Kidney (tissue), 14 donors: Measurements from ENCODE around the gene EXOSC7. TPM values are rescaled to one million over a fixed set of nuclear protein-coding genes. Genes with fewer than 3 reads are reported as not detected.

ENCODE experiments used
- DNase-seq, 5 donors: peaks; one replicate each; pipeline ENCODE4 v3.0.0-alpha.2; 2013 to 2020
- FAIRE-seq: peaks from 2 replicates; lab custom pipeline; 2012; peaks lifted over from hg19 to GRCh38; lab: Jason Lieb, UNC
- H3K27ac ChIP-seq, 2 donors: one replicate each; pipeline ENCODE4 v1.7.0; 2013; ENCODE audit warnings: low read depth in 2 of 2, low read length in 2 of 2, inconsistent platforms in 1 of 2
- H3K27me3 ChIP-seq: one replicate; pipeline ENCODE4 v1.7.1; 2013; ENCODE audit warnings: low read length, inconsistent platforms; ENCODE audit not compliant: control insufficient read depth, insufficient read depth
- H3K36me3 ChIP-seq, 3 donors: one replicate each; pipeline versions ENCODE4 v1.7.0 to v1.7.1; 2013; ENCODE audit warnings: low read length in 3 of 3, control low read depth in 1 of 3, inconsistent platforms in 1 of 3; ENCODE audit not compliant: insufficient read depth in 3 of 3, control insufficient read depth in 2 of 3
- H3K4me1 ChIP-seq, 3 donors: one replicate each; pipeline versions ENCODE4 v1.7.0 to v1.7.1; 2013; ENCODE audit warnings: low read length in 3 of 3, inconsistent platforms in 1 of 3, low read depth in 1 of 3; ENCODE audit not compliant: control insufficient read depth in 2 of 3, insufficient read depth in 2 of 3
- H3K4me3 ChIP-seq, 3 donors: one replicate each; pipeline versions ENCODE4 v1.7.0 to v1.8.1; 2013; ENCODE audit warnings: low read length in 3 of 3, control low read depth in 1 of 3, inconsistent platforms in 1 of 3
- H3K9ac ChIP-seq, 3 donors: one replicate each; pipeline versions ENCODE4 v1.7.0 to v1.7.1; 2013; ENCODE audit warnings: low read length in 3 of 3, control low read depth in 1 of 3, inconsistent platforms in 1 of 3
- H3K9me3 ChIP-seq, 3 donors: one replicate each; pipeline versions ENCODE4 v1.7.0 to v1.7.1; 2013; ENCODE audit warnings: low read length in 3 of 3, control low read depth in 1 of 3, inconsistent platforms in 1 of 3; ENCODE audit not compliant: control insufficient read depth in 2 of 3, insufficient read depth in 1 of 3
- intact Hi-C: fragments of 100-400 bp; cut with DNase I; formaldehyde crosslinking; loops from one replicate; pipeline ENCODE4 v1.11.1; 2022
- polyA plus RNA-seq: library from polyadenylated mRNA; stranded (reverse); fragments of 350-450 nt; fragmentation: Illumina TruSeq; extraction: RNeasy Lipid Tissue Mini Kit (QIAGEN cat#74804); gene quantifications from one replicate; pipeline ENCODE4 v1.2.3, GENCODE V29; 2014; ENCODE audit warnings: low read depth, low replicate concordance; ENCODE audit not compliant: insufficient read depth
- total RNA-seq: library from RNA; stranded (reverse); fragmentation: NEBNext Ultra II Directional; extraction: Animal tissue kit (Norgen Biotek cat#: 25700); gene quantifications from one replicate; pipeline ENCODE4 v1.2.1, GENCODE V29; 2021
- TF ChIP-seq, protein P1 (sequence below): IDR thresholded peaks from 3 replicates; pipeline ENCODE4 v1.5.1; 2012; ENCODE audit warnings: mild to moderate bottlenecking, moderate library complexity, borderline replicate concordance; ENCODE audit not compliant: insufficient read depth; ENCODE audit errors: extremely low read depth
- donor health status: control.
- donor health status: control.
- donor health status: control.
- donor health status: control.
- donor health status: control.
- donor health status: DM: yes; HTN: yes; CAD: no.
- donor health status: Normal renal cell carcinoma (clear cell type).

EXOSC7 gene
- total and polyA plus RNA-seq, 2 donors from 2014 or later = 43.8 to 71.8 TPM

- intact Hi-C loops = no loop called here
- H3K27ac ChIP-seq = peak within 1 kb of the TSS; percentile 62 to 74
- no peaks in the 10 kb centered on the region for H3K36me3 ChIP-seq
- H3K27me3 ChIP-seq = no peaks in the 10 kb centered on the region
- TF ChIP-seq, protein P1, sequence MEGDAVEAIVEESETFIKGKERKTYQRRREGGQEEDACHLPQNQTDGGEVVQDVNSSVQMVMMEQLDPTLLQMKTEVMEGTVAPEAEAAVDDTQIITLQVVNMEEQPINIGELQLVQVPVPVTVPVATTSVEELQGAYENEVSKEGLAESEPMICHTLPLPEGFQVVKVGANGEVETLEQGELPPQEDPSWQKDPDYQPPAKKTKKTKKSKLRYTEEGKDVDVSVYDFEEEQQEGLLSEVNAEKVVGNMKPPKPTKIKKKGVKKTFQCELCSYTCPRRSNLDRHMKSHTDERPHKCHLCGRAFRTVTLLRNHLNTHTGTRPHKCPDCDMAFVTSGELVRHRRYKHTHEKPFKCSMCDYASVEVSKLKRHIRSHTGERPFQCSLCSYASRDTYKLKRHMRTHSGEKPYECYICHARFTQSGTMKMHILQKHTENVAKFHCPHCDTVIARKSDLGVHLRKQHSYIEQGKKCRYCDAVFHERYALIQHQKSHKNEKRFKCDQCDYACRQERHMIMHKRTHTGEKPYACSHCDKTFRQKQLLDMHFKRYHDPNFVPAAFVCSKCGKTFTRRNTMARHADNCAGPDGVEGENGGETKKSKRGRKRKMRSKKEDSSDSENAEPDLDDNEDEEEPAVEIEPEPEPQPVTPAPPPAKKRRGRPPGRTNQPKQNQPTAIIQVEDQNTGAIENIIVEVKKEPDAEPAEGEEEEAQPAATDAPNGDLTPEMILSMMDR = no peak
- H3K9ac ChIP-seq = peak within 1 kb of the TSS in 1 of 3 donors; percentile 60
- H3K4me1 ChIP-seq = peaks cover 0 to 15% (median 0%) of the 10 kb centered on the region in 3 donors
- FAIRE-seq (no peak), DNase-seq (peak in 4 of 5 donors; percentile 33 to 88 (median 62))
- H3K9me3 ChIP-seq = no peaks in the 10 kb centered on the region
- peak within 1 kb of the TSS in 2 of 3 donors; percentile 47 to 69 for H3K4me3 ChIP-seq
These were observed 50.0 kb downstream of the EXOSC7 start, which contains the start of gene CLEC3B for GRCh38 chr3:45026038-45026437. Gene CLEC3B, plus strand, starts transcription at chr3:45026303. Its CDS starts 60 bp downstream, at chr3:45026363.

DNA sequence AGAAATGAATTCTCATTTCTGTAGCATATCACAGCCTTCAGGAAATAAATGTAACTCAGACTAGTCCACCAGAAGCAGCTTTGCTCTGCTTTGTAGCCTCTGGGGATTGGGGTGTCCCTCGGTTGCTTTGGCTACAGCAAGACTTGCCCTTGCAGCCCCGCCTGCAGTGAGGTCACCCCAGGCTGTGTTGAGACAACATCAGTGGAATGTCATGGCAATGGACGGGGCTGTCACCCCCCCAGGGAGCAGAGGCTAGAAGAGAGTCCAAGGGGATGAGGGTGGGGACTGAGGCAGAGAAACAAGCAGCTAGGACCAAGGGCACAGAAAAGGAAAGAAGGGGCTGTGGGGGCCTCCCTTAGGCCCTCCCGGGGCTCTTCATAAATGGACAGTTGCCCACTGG lies 50.9 kb downstream of the EXOSC7 start:
- no peaks in the 10 kb centered on the region for H3K27me3 ChIP-seq
- no peaks in the 10 kb centered on the region for H3K9me3 ChIP-seq
- TF ChIP-seq, protein P1 = no peak
- H3K9ac ChIP-seq = peak overlapping the region in 1 of 3 donors; percentile 29
- peaks cover 0 to 4% (median 0%) of the 10 kb centered on the region in 3 donors for H3K36me3 ChIP-seq
- no peak for FAIRE-seq
- peak overlapping the region in 2 of 3 donors; percentile 47 to 69 for H3K4me3 ChIP-seq
- intact Hi-C loops = no loop called here
- H3K4me1 ChIP-seq = peaks cover 0 to 15% (median 0%) of the 10 kb centered on the region in 3 donors
- H3K27ac ChIP-seq = peak overlapping the region; percentile 40 to 60
- DNase-seq = peak in 2 of 5 donors; percentile 65 to 94

DNA sequence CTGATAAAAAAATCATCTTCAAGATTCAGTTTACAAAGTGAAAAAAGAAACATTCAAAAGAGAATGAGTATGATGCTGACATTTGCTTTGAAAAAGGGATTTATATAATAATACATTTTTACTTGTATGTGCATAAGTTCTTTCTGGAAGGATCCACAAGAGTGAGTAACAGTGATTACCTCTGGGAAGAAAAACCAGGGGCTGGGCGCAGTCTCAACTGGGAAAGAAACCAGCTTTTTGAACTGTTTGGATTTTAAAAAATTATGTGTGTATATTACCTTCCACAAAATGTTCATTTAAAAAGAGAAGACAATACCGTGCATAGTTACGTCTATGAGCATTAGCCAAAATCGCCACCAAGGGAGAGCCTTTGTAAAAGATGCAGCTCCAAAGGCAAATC lies 51.4 kb downstream of the EXOSC7 start:
- TF ChIP-seq, protein P1 = no peak
- no peaks in the 10 kb centered on the region for H3K9me3 ChIP-seq
- no peak for DNase-seq
- peaks cover 0 to 15% (median 0%) of the 10 kb centered on the region in 3 donors for H3K4me1 ChIP-seq
- no peaks in the 10 kb centered on the region for H3K27me3 ChIP-seq
- peak overlapping the region in 1 of 3 donors; percentile 29 for H3K9ac ChIP-seq
- peak overlapping the region in 1 of 3 donors; percentile 69 for H3K4me3 ChIP-seq
- no peak for FAIRE-seq
- intact Hi-C loops = no loop called here
- peak overlapping the region; percentile 34 to 40 for H3K27ac ChIP-seq
- H3K36me3 ChIP-seq = peaks cover 0 to 4% (median 0%) of the 10 kb centered on the region in 3 donors

DNA sequence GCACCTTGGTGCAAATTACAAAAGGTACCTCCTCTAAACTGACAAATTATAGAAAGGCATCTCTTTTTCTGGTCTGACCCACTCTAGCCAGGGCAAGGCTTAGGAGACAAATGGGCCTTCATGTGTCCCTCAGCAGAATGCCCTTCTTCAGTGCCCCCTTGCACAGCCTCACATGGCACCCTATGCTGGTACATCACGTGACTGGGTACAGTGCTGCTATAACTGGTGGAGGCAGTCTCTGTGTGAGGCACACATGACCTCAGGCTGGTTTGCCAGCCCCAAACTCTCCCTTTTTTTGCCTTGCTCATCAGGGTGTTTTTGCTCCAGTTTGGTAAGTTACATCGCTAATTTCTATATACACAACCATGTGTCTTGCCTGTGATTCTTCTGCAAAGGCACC lies 53.2 kb downstream of the EXOSC7 start:
- Histone ChIP-seq H3K4me1 (peaks cover 0 to 17% (median 0%) of the 10 kb centered on the region in 3 donors), H3K9me3 (no peaks in the 10 kb centered on the region), H3K9ac (no peak overlapping the region), H3K4me3 (peak overlapping the region in 1 of 3 donors; percentile 12), H3K27me3 (no peaks in the 10 kb centered on the region), H3K36me3 (peaks cover 0 to 4% (median 0%) of the 10 kb centered on the region in 3 donors), H3K27ac (no peak overlapping the region)
- TF ChIP-seq, protein P1 = no peak
- no peak for FAIRE-seq
- no peak for DNase-seq
- intact Hi-C loops = no loop called here
